Embryonic facial prominence (tissue), 1 donor: ENCODE data around the gene TIMP3.

Source experiments
- DNase-seq: peaks from one replicate; pipeline ENCODE4 v3.0.0-alpha.2; 2016; ENCODE audit errors: extremely low spot score

Gene TIMP3

GRCh38 chr22:32805361-32805881 is 3.9 kb downstream of the TIMP3 start:
- DNase-seq, result no peak

GRCh38 chr22:32806296-32806695 is 4.8 kb downstream of the TIMP3 start:
- DNase-seq, result no peak

- DNase-seq, result no peak
These were observed 6.5 kb downstream of the TIMP3 start for GRCh38 chr22:32808038-32808445.

GRCh38 chr22:32809786-32810554 is 8.5 kb downstream of the TIMP3 start:
- no peak for DNase-seq

- no peak for DNase-seq
These were observed 9.1 kb downstream of the TIMP3 start for GRCh38 chr22:32810555-32811133.

GRCh38 chr22:32811788-32812545 is 10.5 kb downstream of the TIMP3 start:
- DNase-seq, result no peak

GRCh38 chr22:32814285-32814860 is 12.9 kb downstream of the TIMP3 start:
- no peak for DNase-seq

GRCh38 chr22:32815059-32815458 is 13.6 kb downstream of the TIMP3 start:
- DNase-seq, result no peak

GRCh38 chr22:32815943-32816342 is 14.4 kb downstream of the TIMP3 start:
- DNase-seq, result no peak

GRCh38 chr22:32817137-32817730 is 15.7 kb downstream of the TIMP3 start:
- DNase-seq, result no peak

- DNase-seq, result no peak
These were observed 17.1 kb downstream of the TIMP3 start for GRCh38 chr22:32818446-32819115.

- DNase-seq, result no peak
These were observed 17.6 kb downstream of the TIMP3 start for GRCh38 chr22:32819120-32819519.

GRCh38 chr22:32820131-32821119 is 18.9 kb downstream of the TIMP3 start:
- no peak for DNase-seq

- no peak for DNase-seq
These were observed 20.8 kb downstream of the TIMP3 start for GRCh38 chr22:32822179-32822877.

- no peak for DNase-seq
These were observed 21.7 kb downstream of the TIMP3 start for GRCh38 chr22:32823024-32823730.

GRCh38 chr22:32824531-32825312 is 23.2 kb downstream of the TIMP3 start:
- DNase-seq, result no peak

GRCh38 chr22:32826537-32826936 is 25.0 kb downstream of the TIMP3 start:
- no peak for DNase-seq

GRCh38 chr22:32827049-32827602 is 25.6 kb downstream of the TIMP3 start:
- no peak for DNase-seq
